HCT116 (cell line): ENCODE data around the gene PRM1. TPM values are rescaled to one million over a fixed set of nuclear protein-coding genes. Genes with fewer than 3 reads are reported as not detected.

Experiments
- ATAC-seq: fragments of 200-7000 bp; cut with Tn5 transposase; 2 replicates; pipeline ENCODE4 v1.9.1; 2020; ENCODE audit warnings: mild to moderate bottlenecking, moderate library complexity
- BruUV-seq: library from RNA; stranded (reverse); fragments of 400-500 nt; replicated peaks from 2 replicates; lab custom pipeline; 2021; lab: Mats Ljungman, UMichigan
- CTCF ChIA-PET: fragments of 300-600 bp; sonication (Branson Sonifier 250); formaldehyde crosslinking; loops from one replicate; lab custom pipeline; 2021; ENCODE audit warnings: antibody characterized with exemption; lab: Charles Lee
- POLR2A ChIA-PET: fragments of 300-600, 350-600 bp; sonication (Branson Sonifier 250); formaldehyde crosslinking; loops from one replicate; lab custom pipeline; 2021; ENCODE audit warnings: antibody characterized with exemption; lab: Charles Lee
- RAD21 ChIA-PET, 2 experiments: fragments of 300-600 bp; sonication (Branson Sonifier 250); formaldehyde crosslinking; loops; one replicate each; lab custom pipeline; 2023; ENCODE audit warnings: low total read pairs in 2 of 2; ENCODE audit not compliant: uncharacterized antibody in 2 of 2, unreplicated experiment in 2 of 2, low non-redundant PET in 1 of 2; lab: Charles Lee
- DNase-seq: peaks from one replicate; pipeline ENCODE4 v3.0.0-alpha.2; 2010; ENCODE audit warnings: low read depth, low spot score
- H2AFZ ChIP-seq: fragments of 200-600 bp; shearing (Covaris generic), sonication (generic); 2 replicates; pipeline ENCODE4 v1.6.1; 2017; ENCODE audit warnings: low read depth, mixed run types, mixed read lengths, antibody characterized with exemption, low read length; ENCODE audit not compliant: poor library complexity, severe bottlenecking
- H3K27ac ChIP-seq: 2 replicates; pipeline ENCODE4 v1.5.1; 2012; ENCODE audit warnings: low read depth, low read length
- H3K27me3 ChIP-seq: fragments of 200-600 bp; sonication (generic); 2 replicates; pipeline ENCODE4 v1.6.1; 2016; ENCODE audit warnings: mixed run types, low read length, mixed read lengths; ENCODE audit not compliant: insufficient read depth
- H3K36me3 ChIP-seq, 2 experiments: fragments of 200-500 bp in 1 of 2; fragments of 200-600 bp in 1 of 2; sonication (Bioruptor generic) in 1 of 2; sonication (generic) in 1 of 2; 2 replicates each; pipeline versions ENCODE4 v1.5.1 to v1.6.1; 2014 to 2016; ENCODE audit warnings: low read length in 2 of 2, inconsistent platforms in 1 of 2, mixed read lengths in 1 of 2, mixed run types in 1 of 2; ENCODE audit not compliant: insufficient read depth in 2 of 2, control insufficient read depth in 1 of 2
- H3K4me1 ChIP-seq, 2 experiments: fragments of 200-600 bp in 1 of 2; sonication (generic) in 1 of 2; 2 replicates each; pipeline versions ENCODE4 v1.5.1 to v1.6.1; 2012 to 2017; ENCODE audit warnings: low read length in 2 of 2, inconsistent platforms in 1 of 2, mild to moderate bottlenecking in 1 of 2, mixed read lengths in 1 of 2, mixed run types in 1 of 2, moderate library complexity in 1 of 2; ENCODE audit not compliant: insufficient read depth in 2 of 2, control insufficient read depth in 1 of 2
- H3K4me2 ChIP-seq: fragments of 200-600 bp; sonication (generic); 2 replicates; pipeline ENCODE4 v1.6.1; 2017; ENCODE audit warnings: mixed run types, low read length, mixed read lengths
- H3K4me3 ChIP-seq, 2 experiments: fragments of 200-600 bp in 1 of 2; sonication (generic) in 1 of 2; replicated peaks in 1 of 2; 2 replicates each; pipeline ENCODE4 v1.5.1; 2011 to 2016; ENCODE audit warnings: low read length in 2 of 2, control low read depth in 1 of 2, low read depth in 1 of 2, mild to moderate bottlenecking in 1 of 2, mixed read lengths in 1 of 2, mixed run types in 1 of 2
- H3K79me2 ChIP-seq: fragments of 200-600 bp; sonication (generic); 2 replicates; pipeline ENCODE4 v1.6.1; 2017; ENCODE audit warnings: mild to moderate bottlenecking, mixed run types, low read length, moderate library complexity, mixed read lengths; ENCODE audit not compliant: insufficient read depth
- H3K9ac ChIP-seq: fragments of 200-600 bp; sonication (generic); 2 replicates; pipeline ENCODE4 v1.6.1; 2016; ENCODE audit warnings: low read length, mixed read lengths
- H3K9me2 ChIP-seq: fragments of 200-600 bp; sonication (generic), shearing (Covaris generic); 2 replicates; pipeline ENCODE4 v1.6.1; 2017; ENCODE audit warnings: mixed run types, mild to moderate bottlenecking, moderate library complexity; ENCODE audit not compliant: insufficient read depth
- H3K9me3 ChIP-seq, 2 experiments: fragments of 200-500 bp in 1 of 2; fragments of 200-600 bp in 1 of 2; sonication (Bioruptor generic) in 1 of 2; sonication (generic) in 1 of 2; 2 replicates each; pipeline ENCODE4 v1.6.1; 2014 to 2017; ENCODE audit warnings: low read length in 2 of 2, mixed read lengths in 2 of 2, inconsistent platforms in 1 of 2, low read depth in 1 of 2, mild to moderate bottlenecking in 1 of 2, mixed run types in 1 of 2, moderate library complexity in 1 of 2; ENCODE audit not compliant: control insufficient read depth in 1 of 2, insufficient read depth in 1 of 2
- H4K20me1 ChIP-seq: fragments of 200-600 bp; sonication (generic), shearing (Covaris generic); 2 replicates; pipeline ENCODE4 v1.6.1; 2017; ENCODE audit warnings: mixed run types, mild to moderate bottlenecking, moderate library complexity; ENCODE audit not compliant: insufficient read depth
- ATF3 ChIP-seq: IDR thresholded peaks from 2 replicates; pipeline ENCODE4 v1.6.1; 2012
- CBX3 ChIP-seq: IDR thresholded peaks from 2 replicates; pipeline ENCODE4 v1.6.1; 2012; ENCODE audit warnings: low read depth
- CEBPB ChIP-seq: IDR thresholded peaks from 2 replicates; pipeline ENCODE4 v1.6.1; 2012; ENCODE audit warnings: low read depth
- EGR1 ChIP-seq: IDR thresholded peaks from 2 replicates; pipeline ENCODE4 v1.6.1; 2012; ENCODE audit warnings: low read depth
- ELF1 ChIP-seq: IDR thresholded peaks from 2 replicates; pipeline ENCODE4 v1.6.1; 2012; ENCODE audit warnings: low read depth, borderline replicate concordance
- EZH2 ChIP-seq: fragments of 200-600 bp; sonication (generic); IDR thresholded peaks from 2 replicates; pipeline ENCODE4 v1.6.1; 2017; ENCODE audit warnings: antibody characterized with exemption, mixed run types
- FOSL1 ChIP-seq: IDR thresholded peaks from 2 replicates; pipeline ENCODE4 v1.6.1; 2012; ENCODE audit warnings: low read depth
- JUND ChIP-seq: IDR thresholded peaks from 2 replicates; pipeline ENCODE4 v1.6.1; 2012
- POLR2AphosphoS5 ChIP-seq: IDR thresholded peaks from 2 replicates; pipeline ENCODE4 v1.6.1; 2011; ENCODE audit warnings: mild to moderate bottlenecking, low read depth, low read length, moderate library complexity
- RAD21 ChIP-seq: IDR thresholded peaks from 2 replicates; pipeline ENCODE4 v1.6.1; 2012; ENCODE audit warnings: low read depth, mild to moderate bottlenecking
- REST ChIP-seq: IDR thresholded peaks from 2 replicates; pipeline ENCODE4 v1.6.1; 2012; ENCODE audit warnings: low read depth
- SIN3A ChIP-seq: IDR thresholded peaks from 2 replicates; pipeline ENCODE4 v1.6.1; 2012; ENCODE audit warnings: low read depth
- SP1 ChIP-seq: IDR thresholded peaks from 2 replicates; pipeline ENCODE4 v1.6.1; 2012; ENCODE audit warnings: low read depth
- SRF ChIP-seq: IDR thresholded peaks from 2 replicates; pipeline ENCODE4 v1.6.1; 2012; ENCODE audit warnings: low read depth
- TCF7L2 ChIP-seq: IDR thresholded peaks from 2 replicates; pipeline ENCODE4 v1.7.0; 2011; ENCODE audit warnings: borderline replicate concordance, inconsistent platforms; ENCODE audit not compliant: insufficient read depth, insufficient read length; ENCODE audit errors: extremely low read depth
- YY1 ChIP-seq: IDR thresholded peaks from 2 replicates; pipeline ENCODE4 v1.6.1; 2011; ENCODE audit warnings: low read length, low read depth, moderate library complexity, mild to moderate bottlenecking; ENCODE audit not compliant: insufficient replicate concordance; ENCODE audit errors: extremely low read depth
- ZNF274 ChIP-seq: fragments of 200-500 bp; sonication (Bioruptor generic); IDR thresholded peaks from 2 replicates; pipeline ENCODE4 v1.6.1; 2014; ENCODE audit warnings: mild to moderate bottlenecking, low read depth, low read length, inconsistent platforms
- intact Hi-C: fragments of 100-400 bp; cut with micrococcal nuclease; formaldehyde crosslinking; loops from 2 replicates; pipeline ENCODE4 v1.10.0; 2022
- total RNA-seq: library from RNA; stranded (reverse); gene quantifications from one replicate; pipeline ENCODE4 v1.2.1, GENCODE V29; 2021; ENCODE audit not compliant: unreplicated experiment

The PRM1 gene
- total RNA-seq, 1 experiment from 2014 or later = not detected

GRCh38 chr16:11258553-11259492 is 22.3 kb downstream of the PRM1 start:
- ChIA-PET CTCF (interaction anchor here (0.7 to 1.5 kb wide), 3 partner anchors 33 to 287 kb away, joined by 4 to 7 read pairs (median 5); no protein-coding TSS in a partner anchor), RAD21 (no interaction called here), POLR2A (no interaction called here)
- Histone ChIP-seq H3K79me2 (no peaks in the 10 kb centered on the region), H2AFZ (no peak overlapping the region), H4K20me1 (no peaks in the 10 kb centered on the region), H3K4me3 (no peak overlapping the region), H3K9me2 (no peaks in the 10 kb centered on the region), H3K27ac (no peak overlapping the region), H3K4me1 (peaks cover 8 to 23% of the 10 kb centered on the region in 2 experiments; a peak in 3 of 4 replicates), H3K4me2 (no peak overlapping the region), H3K9me3 (no peaks in the 10 kb centered on the region), H3K36me3 (no peaks in the 10 kb centered on the region), H3K27me3 (no peaks in the 10 kb centered on the region), H3K9ac (no peak overlapping the region)
- TF ChIP-seq JUND (no peak), RAD21 (no peak), CBX3 (no peak), YY1 (no peak), EGR1 (no peak), EZH2 (no peak), FOSL1 (no peak), ZNF274 (no peak), SP1 (no peak), REST (no peak), ELF1 (no peak), POLR2AphosphoS5 (no peak), SIN3A (no peak), ATF3 (no peak), SRF (no peak), CEBPB (no peak), TCF7L2 (no peak)
- intact Hi-C loops = loop anchor here (5.0 kb wide), 2 partner anchors 113 to 553 kb away; no protein-coding TSS in a partner anchor
- no peak for ATAC-seq
- no TSS peak for BruUV-seq
- DNase-seq = no peak
